Activated T-helper 1 cell treated with anti-CD3 and anti-CD28 coated beads, Interleukin-12 subunit alpha, Interleukin-12 subunit beta, Interleukin-2, Interleukin-4 antibody, amounts not matched to agents 30 ng/mL and 10 ng/mL and 1 ng/mL, durations not matched to agents 14 hours and 24 hours and 36 hours (primary cell): Measurements from ENCODE around the gene ATXN1L. TPM values are rescaled to one million over a fixed set of nuclear protein-coding genes. Genes with fewer than 3 reads are reported as not detected.
A peak's percentile ranks its signal among the peaks of the same experiment; 100 is the strongest.

ENCODE experiments used
- DNase-seq: peaks from one replicate; pipeline ENCODE4 v3.0.0; 2021; ENCODE audit warnings: low spot score
- H3K27ac Mint-ChIP-seq: one replicate; pipeline ENCODE4 v1.8.0; 2021; ENCODE audit warnings: mild to moderate bottlenecking, mixed read lengths
- H3K27me3 Mint-ChIP-seq: one replicate; pipeline ENCODE4 v1.8.0; 2022; ENCODE audit warnings: mild to moderate bottlenecking, moderate library complexity, mixed read lengths; ENCODE audit not compliant: insufficient read depth
- H3K36me3 Mint-ChIP-seq: one replicate; pipeline ENCODE4 v1.8.0; 2021; ENCODE audit warnings: low read depth, mixed read lengths
- H3K4me1 Mint-ChIP-seq: one replicate; pipeline ENCODE4 v1.8.0; 2021; ENCODE audit warnings: low read depth, mixed read lengths
- H3K4me3 Mint-ChIP-seq: one replicate; pipeline ENCODE4 v1.8.0; 2021; ENCODE audit warnings: mild to moderate bottlenecking, moderate library complexity, mixed read lengths
- H3K9me3 Mint-ChIP-seq: one replicate; pipeline ENCODE4 v1.8.0; 2021; ENCODE audit warnings: mixed read lengths
- intact Hi-C: fragments of 100-400 bp; cut with micrococcal nuclease; formaldehyde crosslinking; loops from one replicate; pipeline ENCODE4 v1.15.1; 2024
- total RNA-seq: library from RNA; stranded (reverse); gene quantifications from 2 replicates; pipeline ENCODE4 v1.2.3, GENCODE V29; 2022

ATXN1L gene
- total RNA-seq, 1 donor from 2014 or later = 20.1 TPM

- no peaks in the 10 kb centered on the region for H3K9me3 Mint-ChIP-seq
- H3K27me3 Mint-ChIP-seq = peaks cover under 1% of the 10 kb centered on the region
- H3K4me3 Mint-ChIP-seq = no peak overlapping the region
- H3K36me3 Mint-ChIP-seq = no peaks in the 10 kb centered on the region
- intact Hi-C loops = no loop called here
- peaks cover 8% of the 10 kb centered on the region for H3K4me1 Mint-ChIP-seq
- H3K27ac Mint-ChIP-seq = no peak overlapping the region
- DNase-seq = no peak
Observed at GRCh38 chr16:71834291-71834690, 11.5 kb upstream of the ATXN1L start.

- DNase-seq = no peak
- H3K27me3 Mint-ChIP-seq = no peaks in the 10 kb centered on the region
- H3K27ac Mint-ChIP-seq = no peak overlapping the region
- intact Hi-C loops = no loop called here
- H3K4me1 Mint-ChIP-seq = peaks cover 12% of the 10 kb centered on the region
- H3K9me3 Mint-ChIP-seq = no peaks in the 10 kb centered on the region
- no peaks in the 10 kb centered on the region for H3K36me3 Mint-ChIP-seq
- no peak overlapping the region for H3K4me3 Mint-ChIP-seq
Observed at GRCh38 chr16:71837150-71837549, 8.6 kb upstream of the ATXN1L start.

DNA sequence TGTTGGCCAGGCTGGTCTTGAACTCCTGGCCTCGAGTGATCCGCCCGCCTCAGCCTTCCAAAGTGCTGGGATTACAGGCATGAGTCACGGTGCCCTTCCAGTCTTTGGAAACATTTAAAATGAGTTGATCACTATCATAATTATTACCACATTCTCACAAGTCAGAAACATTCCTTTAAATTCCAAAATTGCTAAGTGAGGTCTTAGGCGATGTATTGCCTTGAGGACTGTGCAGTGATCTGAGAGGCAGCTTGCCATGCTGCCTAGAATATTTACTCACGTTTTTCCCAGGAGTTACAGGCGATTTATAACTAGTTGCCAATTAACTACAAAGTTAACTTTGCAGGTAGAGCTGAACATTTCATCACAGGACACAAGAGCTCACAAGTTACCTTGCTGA is 5.7 kb upstream of the ATXN1L start:
- Mint-ChIP-seq H3K36me3 (peaks cover 3% of the 10 kb centered on the region), H3K27me3 (no peaks in the 10 kb centered on the region), H3K4me3 (no peak overlapping the region), H3K27ac (no peak overlapping the region), H3K9me3 (no peaks in the 10 kb centered on the region), H3K4me1 (peaks cover 22% of the 10 kb centered on the region)
- DNase-seq = no peak
- intact Hi-C loops = no loop called here

DNA sequence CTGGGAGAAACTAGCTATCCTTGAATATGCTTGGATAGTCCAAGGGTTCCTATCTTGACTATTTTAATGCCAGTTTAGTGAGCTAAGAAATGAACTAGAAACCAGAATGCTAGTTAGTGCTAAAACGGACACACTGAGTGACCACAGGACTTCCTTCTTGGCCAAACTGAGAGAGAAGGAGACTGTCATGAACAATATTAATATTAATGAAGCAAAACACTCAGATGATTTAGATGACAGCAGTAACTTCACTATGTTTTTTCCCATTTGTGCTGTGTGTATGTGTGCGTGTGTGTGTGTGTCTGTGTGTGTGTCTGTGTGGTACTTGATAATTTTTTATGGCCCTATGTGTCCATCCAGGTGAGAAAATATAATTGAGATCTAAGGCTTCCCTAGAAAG is 2.2 kb upstream of the ATXN1L start:
- H3K27ac Mint-ChIP-seq = peak overlapping the region; percentile 61
- no peak overlapping the region for H3K4me3 Mint-ChIP-seq

GRCh38 chr16:71846431-71846830 is 655 bp downstream of the ATXN1L start:
- Mint-ChIP-seq H3K27me3 (no peaks in the 10 kb centered on the region), H3K27ac (peak overlapping the region; percentile 84), H3K36me3 (peaks cover 27% of the 10 kb centered on the region), H3K9me3 (no peaks in the 10 kb centered on the region), H3K4me1 (peaks cover 54% of the 10 kb centered on the region), H3K4me3 (peak overlapping the region; percentile 93)
- DNase-seq = peak; percentile 4
- intact Hi-C loops = no loop called here

More for the DNA sequence above, 2.2 kb upstream of the ATXN1L start:
- no peak for DNase-seq
- peaks cover 12% of the 10 kb centered on the region for H3K36me3 Mint-ChIP-seq
- no peaks in the 10 kb centered on the region for H3K9me3 Mint-ChIP-seq
- intact Hi-C loops = loop anchor here (2.0 kb wide), 1 partner anchor 119 kb away; the partner anchor contains the start of gene PHLPP2
- H3K4me1 Mint-ChIP-seq = peaks cover 50% of the 10 kb centered on the region
- H3K27me3 Mint-ChIP-seq = no peaks in the 10 kb centered on the region

GRCh38 chr16:71847096-71847495 is 1.3 kb downstream of the ATXN1L start:
- Mint-ChIP-seq H3K9me3 (no peaks in the 10 kb centered on the region), H3K4me1 (peaks cover 57% of the 10 kb centered on the region), H3K4me3 (peak overlapping the region; percentile 93), H3K27me3 (no peaks in the 10 kb centered on the region), H3K36me3 (peaks cover 29% of the 10 kb centered on the region), H3K27ac (peak overlapping the region; percentile 84)
- DNase-seq = no peak
- intact Hi-C loops = no loop called here

DNA sequence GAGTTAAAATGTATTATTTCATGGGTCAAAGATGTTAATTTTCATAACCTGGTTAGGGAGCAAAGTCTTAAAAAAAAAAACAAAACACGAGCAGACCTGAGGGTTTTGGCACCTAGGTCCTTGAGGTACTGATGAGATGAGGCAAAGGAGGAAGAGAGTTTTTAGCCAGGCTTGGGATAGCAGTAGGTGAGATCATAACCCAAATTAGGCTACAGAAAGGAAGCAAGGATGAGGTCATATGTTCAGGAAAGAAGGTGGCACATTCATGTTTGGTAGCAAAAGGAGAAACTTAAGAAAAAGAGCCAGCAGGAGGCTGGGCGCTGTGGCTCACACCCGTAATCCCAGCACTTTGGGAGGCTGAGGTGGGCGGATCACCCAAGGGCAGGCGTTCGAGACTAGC is 2.8 kb downstream of the ATXN1L start:
- no peak overlapping the region for H3K4me3 Mint-ChIP-seq
- no peak for DNase-seq
- intact Hi-C loops = no loop called here
- no peaks in the 10 kb centered on the region for H3K27me3 Mint-ChIP-seq
- H3K36me3 Mint-ChIP-seq = peaks cover 30% of the 10 kb centered on the region
- H3K27ac Mint-ChIP-seq = no peak overlapping the region
- H3K9me3 Mint-ChIP-seq = no peaks in the 10 kb centered on the region
- H3K4me1 Mint-ChIP-seq = peaks cover 61% of the 10 kb centered on the region

DNA sequence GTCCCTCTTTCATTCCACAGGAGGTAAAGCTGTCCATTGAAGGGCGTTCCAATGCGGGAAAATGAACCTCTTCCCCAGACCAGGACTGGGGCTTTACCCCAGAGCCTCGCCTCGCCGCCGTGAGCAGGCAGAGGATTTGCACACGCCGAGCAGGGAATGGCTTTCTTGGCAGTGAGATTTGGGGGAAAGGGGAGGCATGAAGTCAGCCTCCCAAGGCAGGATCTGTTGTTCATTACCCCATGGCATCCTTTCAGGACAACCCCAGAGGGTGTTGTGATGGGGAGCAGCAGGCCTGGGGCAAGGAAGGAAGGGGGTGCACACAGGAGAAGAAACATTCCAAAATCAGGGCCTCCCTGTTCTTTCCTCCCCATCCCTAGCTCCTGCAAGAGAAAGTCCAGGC is 6.0 kb downstream of the ATXN1L start:
- no peak for DNase-seq
- H3K36me3 Mint-ChIP-seq = peaks cover 39% of the 10 kb centered on the region
- peaks cover 74% of the 10 kb centered on the region for H3K4me1 Mint-ChIP-seq
- intact Hi-C loops = no loop called here
- H3K9me3 Mint-ChIP-seq = no peaks in the 10 kb centered on the region
- H3K27ac Mint-ChIP-seq = no peak overlapping the region
- no peaks in the 10 kb centered on the region for H3K27me3 Mint-ChIP-seq
- H3K4me3 Mint-ChIP-seq = no peak overlapping the region

DNA sequence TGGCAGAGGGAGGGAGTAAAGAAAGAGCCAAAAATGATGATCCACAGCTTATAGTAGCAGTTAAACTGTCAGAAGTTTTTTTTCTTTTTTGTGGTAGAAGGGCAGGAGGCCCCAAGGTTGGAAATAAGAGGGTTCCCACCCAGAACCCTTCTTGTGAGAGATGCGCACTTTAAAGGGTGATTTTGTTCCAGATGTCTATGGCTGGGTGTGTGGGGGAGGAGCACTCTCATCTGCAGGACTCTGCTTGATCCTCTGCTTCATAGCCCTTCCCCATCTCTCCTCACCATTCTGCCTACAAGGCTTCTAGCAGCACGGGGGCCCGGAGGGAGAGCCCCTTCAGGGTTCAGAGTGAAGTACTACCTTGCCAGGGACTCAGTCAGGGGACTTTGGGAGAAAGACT is 6.4 kb downstream of the ATXN1L start:
- no peak for DNase-seq
- H3K9me3 Mint-ChIP-seq = no peaks in the 10 kb centered on the region
- H3K27me3 Mint-ChIP-seq = no peaks in the 10 kb centered on the region
- intact Hi-C loops = no loop called here
- H3K4me1 Mint-ChIP-seq = peaks cover 70% of the 10 kb centered on the region
- H3K27ac Mint-ChIP-seq = no peak overlapping the region
- H3K36me3 Mint-ChIP-seq = peaks cover 39% of the 10 kb centered on the region
- H3K4me3 Mint-ChIP-seq = no peak overlapping the region

GRCh38 chr16:71852561-71852960 is 6.8 kb downstream of the ATXN1L start:
- Mint-ChIP-seq H3K36me3 (peaks cover 39% of the 10 kb centered on the region), H3K4me3 (no peak overlapping the region), H3K27me3 (no peaks in the 10 kb centered on the region), H3K27ac (no peak overlapping the region), H3K4me1 (peaks cover 66% of the 10 kb centered on the region), H3K9me3 (no peaks in the 10 kb centered on the region)
- DNase-seq = no peak
- intact Hi-C loops = no loop called here

- peaks cover 32% of the 10 kb centered on the region for H3K36me3 Mint-ChIP-seq
- H3K4me1 Mint-ChIP-seq = peaks cover 57% of the 10 kb centered on the region
- no peak overlapping the region for H3K27ac Mint-ChIP-seq
- no peaks in the 10 kb centered on the region for H3K27me3 Mint-ChIP-seq
- no peaks in the 10 kb centered on the region for H3K9me3 Mint-ChIP-seq
- peak overlapping the region; percentile 16 for H3K4me3 Mint-ChIP-seq
- intact Hi-C loops = no loop called here
- DNase-seq = no peak
Observed at GRCh38 chr16:71853413-71853812, 7.6 kb downstream of the ATXN1L start.

DNA sequence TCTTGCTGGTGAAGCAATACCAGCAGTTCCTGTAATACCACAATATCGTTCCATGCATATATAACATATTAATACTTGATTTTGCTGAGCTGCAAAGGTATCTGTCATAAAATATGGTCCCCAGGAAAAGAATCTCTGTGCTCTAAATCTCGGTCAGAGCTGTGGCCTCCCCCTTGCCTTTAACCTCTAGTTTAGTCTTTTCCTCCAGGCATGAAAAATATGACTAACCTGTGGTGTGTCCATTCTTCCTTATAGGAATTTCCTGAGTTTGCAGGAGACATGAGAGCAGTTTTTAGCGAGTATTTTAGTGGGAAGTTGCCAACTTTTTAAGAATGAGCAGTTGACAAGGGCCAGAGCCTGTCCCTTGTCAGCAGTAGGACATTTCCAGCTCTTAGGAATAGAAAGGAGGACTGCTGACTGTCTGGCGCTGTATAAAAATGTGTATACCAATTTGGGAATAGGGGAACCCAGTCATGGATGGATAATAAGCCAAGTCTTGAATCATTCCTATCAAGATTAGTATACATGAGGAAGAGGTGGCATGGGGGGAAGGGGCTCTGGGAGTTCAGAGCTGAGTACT is 8.7 kb downstream of the ATXN1L start:
- no peak for DNase-seq
- intact Hi-C loops = no loop called here
- H3K27ac Mint-ChIP-seq = no peak overlapping the region
- peaks cover 53% of the 10 kb centered on the region for H3K4me1 Mint-ChIP-seq
- H3K4me3 Mint-ChIP-seq = no peak overlapping the region
- H3K36me3 Mint-ChIP-seq = peaks cover 33% of the 10 kb centered on the region
- H3K27me3 Mint-ChIP-seq = no peaks in the 10 kb centered on the region
- H3K9me3 Mint-ChIP-seq = no peaks in the 10 kb centered on the region

DNA sequence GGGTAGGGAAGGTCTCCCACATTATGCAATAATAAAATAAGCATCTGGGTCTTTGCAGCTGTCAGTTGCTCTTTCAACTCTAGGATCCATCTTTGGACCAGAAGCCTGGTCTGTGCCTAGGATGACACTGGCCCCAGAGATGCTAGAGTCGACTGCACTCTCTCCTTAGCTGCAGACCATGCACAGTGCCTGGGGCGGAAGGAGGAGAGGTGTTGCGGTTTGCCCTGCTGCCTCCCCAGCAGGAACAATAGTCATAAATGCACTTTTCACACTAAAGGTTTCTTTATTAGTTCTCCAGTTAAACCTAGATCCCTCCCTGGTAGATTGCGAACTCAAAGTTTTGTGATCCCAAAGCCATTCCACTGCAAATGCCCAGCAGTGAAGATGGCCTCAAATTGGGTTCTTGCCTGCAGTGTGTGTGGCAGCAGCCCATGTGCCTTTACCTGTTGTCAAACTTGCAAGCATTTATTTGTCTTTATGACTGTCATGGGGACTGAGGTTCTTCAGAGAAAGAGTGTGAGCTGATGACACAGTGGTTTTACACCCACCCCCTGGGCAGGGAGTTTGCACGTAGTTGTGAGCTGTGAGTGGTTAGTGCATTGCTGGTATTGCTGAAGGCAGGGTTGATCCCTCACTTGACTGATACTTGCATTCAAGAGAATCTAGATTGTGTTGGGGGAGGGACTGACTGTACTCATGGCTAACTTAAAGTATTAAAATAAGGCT is 10.3 kb downstream of the ATXN1L start:
- intact Hi-C loops = no loop called here
- H3K36me3 Mint-ChIP-seq = peaks cover 24% of the 10 kb centered on the region
- no peak for DNase-seq
- H3K4me1 Mint-ChIP-seq = peaks cover 53% of the 10 kb centered on the region
- no peak overlapping the region for H3K4me3 Mint-ChIP-seq
- peak overlapping the region; percentile 88 for H3K27ac Mint-ChIP-seq
- no peaks in the 10 kb centered on the region for H3K9me3 Mint-ChIP-seq
- H3K27me3 Mint-ChIP-seq = no peaks in the 10 kb centered on the region
